Posterior vena cava (tissue), 2 donors: ENCODE results near the gene SEC24D. TPM values are rescaled to one million over a fixed set of nuclear protein-coding genes. Genes with fewer than 3 reads are reported as not detected.
"Not testable (repeated sequence)": the region's sequence is repeated elsewhere in the genome, so short reads cannot be mapped to it uniquely, and the experiment has no call there.

Experiments used
- DNase-seq: peaks from one replicate; pipeline ENCODE4 v3.0.0-alpha.2; 2020; ENCODE audit warnings: low spot score
- intact Hi-C, 2 donors: fragments of 100-400 bp; cut with DNase I; formaldehyde crosslinking; loops; one replicate each; pipeline versions ENCODE4 v1.14.1 to v1.14.2; 2022 to 2023
- total RNA-seq, 2 donors: library from RNA; stranded (reverse); fragmentation: NEBNext Ultra II Directional; extraction: Animal tissue kit (Norgen Biotek cat#: 25700); gene quantifications; one replicate each; pipeline ENCODE4 v1.2.1, GENCODE V29; 2021
- donor health status: DM: yes; HTN: yes; CAD: no.
- donor health status: DM: yes; HTN: yes; CAD: no.

SEC24D gene
- total RNA-seq, 2 donors from 2014 or later: 103 to 117 TPM

DNA sequence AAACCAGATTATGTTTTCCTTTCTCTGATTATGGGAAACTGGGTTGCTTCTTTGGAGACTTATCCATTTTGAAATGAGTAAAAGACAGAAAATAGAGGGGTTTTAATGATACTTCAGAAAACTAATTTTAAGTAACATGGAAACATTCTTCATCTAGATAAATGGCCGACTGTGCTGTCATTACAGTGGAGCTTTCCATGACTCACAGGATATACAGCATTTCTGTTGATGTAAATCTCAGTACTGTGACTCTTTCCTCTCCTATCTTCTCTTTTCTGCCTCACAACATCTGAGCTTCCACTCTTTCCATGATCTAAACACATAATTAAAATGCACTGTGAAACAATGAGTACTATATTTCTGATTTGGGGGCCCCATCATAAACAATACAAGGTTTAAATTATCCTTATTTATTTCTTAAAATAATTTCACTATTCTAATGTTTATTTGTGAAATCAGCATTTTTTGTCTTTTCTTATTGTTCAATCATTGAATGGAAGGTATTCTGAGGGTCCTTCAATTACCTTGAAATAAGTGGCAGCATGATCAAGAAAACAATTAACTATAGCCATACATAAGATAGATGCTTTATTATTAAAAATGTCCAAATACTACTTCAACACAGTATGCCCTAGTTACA lies 19.3 kb downstream of the SEC24D start:
- intact Hi-C loops: no loop called here
- DNase-seq: no peak

DNA sequence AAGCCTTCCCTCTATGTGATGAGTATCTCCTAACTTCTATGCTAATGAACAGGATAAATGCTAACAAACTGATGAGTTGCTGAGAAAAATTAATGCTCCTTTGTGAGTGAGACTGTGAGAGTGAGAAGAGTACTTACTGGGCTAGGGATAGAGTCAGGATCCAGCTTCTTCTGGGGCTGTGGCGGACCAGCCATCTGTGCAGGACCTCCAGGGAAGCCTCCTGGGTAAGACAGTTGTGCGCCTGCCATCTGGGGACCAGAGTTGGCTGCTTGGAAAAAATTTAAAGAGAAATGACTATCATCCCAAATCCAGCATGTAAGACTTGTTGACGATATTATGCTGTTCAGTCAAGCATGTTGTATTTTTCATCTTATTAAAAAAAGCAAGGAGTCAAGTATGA lies 21.0 kb downstream of the SEC24D start:
- intact Hi-C loops: no loop called here
- no peak for DNase-seq

DNA sequence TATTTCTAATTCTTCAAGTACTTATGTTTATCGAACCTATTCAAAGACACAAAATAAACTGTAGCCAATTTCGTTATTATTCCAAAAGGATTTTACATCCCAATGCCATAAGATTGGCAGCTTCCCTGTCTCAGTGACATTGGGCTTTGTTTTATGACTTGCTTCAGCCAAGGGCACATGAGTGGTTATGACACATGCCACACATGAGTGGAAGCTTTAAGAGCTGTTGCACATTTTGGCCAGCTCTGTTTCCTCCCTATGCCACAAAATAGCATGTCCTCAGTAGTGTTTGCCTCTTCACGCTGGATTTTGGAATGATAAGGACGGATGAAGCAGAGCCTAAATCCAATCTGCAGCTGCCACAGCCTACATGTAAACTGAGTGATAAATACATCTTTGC lies 21.9 kb downstream of the SEC24D start:
- no peak for DNase-seq

DNA sequence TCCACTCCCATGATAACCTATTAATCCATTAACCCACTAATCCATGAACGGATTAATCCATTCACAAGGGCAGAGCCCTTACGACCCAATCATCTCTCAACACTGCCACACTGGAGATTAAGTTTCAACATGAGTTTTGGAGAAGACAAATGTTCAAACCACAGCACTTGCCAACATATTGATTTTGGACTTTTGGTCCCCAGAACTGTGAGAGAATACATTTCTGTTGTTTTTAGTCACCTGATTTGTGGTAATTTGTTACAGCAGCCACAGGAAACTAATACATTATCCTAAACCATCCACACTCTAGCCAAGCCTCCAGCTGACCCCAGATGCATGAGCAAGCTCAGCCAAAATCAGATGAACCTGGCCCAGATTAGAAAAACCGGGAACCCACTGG lies 22.4 kb downstream of the SEC24D start:
- intact Hi-C loops: no loop called here
- no peak for DNase-seq

More for the DNA sequence above, 21.9 kb downstream of the SEC24D start:
- intact Hi-C loops: no loop called here

DNA sequence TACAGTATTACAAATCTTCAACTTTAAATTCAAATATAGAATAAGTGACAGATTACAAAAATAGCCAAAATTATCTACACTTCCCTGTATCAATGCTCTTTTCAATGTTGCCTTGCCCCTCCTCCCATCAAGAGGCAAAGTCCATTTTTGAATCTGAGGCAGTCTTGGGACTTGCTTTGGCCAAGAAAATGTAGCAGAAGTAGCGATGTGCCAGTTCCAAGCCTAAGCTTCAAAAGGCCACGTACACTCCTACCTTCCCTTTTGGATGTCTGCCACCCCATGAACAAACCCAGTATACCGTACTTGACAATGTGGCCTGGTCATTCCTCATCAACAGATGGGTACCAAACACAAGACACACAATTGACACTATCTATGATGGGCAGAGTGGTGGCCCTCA lies 24.1 kb downstream of the SEC24D start:
- intact Hi-C loops: no loop called here
- no peak for DNase-seq

DNA sequence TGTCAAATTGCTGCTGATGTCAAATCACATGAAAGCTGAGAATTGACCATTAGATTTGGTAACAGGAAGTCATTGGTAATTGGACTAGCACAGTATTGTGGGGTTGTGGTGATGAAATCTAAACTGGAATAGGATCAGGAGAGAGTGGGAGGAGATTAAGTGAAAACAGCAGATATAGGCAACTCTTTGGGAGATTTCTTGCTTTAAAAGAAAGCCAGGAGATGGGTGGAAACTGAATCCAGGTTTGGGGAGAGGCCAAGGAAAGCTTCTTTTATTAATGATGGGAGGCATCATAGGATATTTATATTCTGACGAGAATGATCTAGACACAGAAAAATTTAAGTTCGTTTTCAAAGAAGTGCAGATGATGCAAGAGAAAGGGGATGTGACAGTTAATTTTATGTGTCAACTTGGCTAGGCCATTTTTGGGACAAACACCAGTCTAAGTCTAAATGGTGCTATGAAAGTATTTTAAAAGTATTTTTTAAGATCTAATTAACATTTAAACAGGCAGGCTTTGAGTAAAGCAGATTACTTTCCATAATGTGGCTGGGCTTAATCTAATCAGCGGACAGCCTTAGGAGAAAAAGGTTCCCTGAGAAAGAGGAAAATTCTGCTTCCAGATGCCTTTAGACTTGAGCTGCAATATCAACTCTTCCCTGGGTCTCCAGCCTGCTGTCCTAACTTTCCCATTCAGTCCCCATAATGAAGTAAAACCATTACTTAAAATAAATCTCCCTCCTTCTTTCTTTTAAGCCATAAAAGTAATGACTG lies 24.7 kb downstream of the SEC24D start:
- intact Hi-C loops: no loop called here

DNA sequence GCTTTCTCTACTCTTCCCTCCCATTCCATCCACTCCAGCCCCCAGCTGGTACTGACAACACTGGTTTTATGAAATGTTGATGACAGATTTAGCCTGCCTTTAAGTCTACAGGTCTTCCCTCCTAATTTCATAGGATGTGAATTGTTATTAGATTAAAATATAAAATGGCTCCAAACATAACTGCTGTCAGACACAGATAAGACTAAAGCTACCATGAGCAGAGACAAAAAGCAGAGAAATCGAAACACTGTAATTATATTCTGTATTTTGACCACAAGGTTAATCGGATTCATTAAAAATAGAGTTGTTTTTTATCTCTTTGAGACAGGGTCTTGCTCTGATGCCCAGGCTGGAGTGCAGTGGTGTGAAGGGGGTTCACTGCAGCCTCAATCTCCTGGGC lies 28.3 kb downstream of the SEC24D start:
- intact Hi-C loops: no loop called here
- no peak for DNase-seq

More for the DNA sequence above, 24.7 kb downstream of the SEC24D start:
- no peak for DNase-seq

DNA sequence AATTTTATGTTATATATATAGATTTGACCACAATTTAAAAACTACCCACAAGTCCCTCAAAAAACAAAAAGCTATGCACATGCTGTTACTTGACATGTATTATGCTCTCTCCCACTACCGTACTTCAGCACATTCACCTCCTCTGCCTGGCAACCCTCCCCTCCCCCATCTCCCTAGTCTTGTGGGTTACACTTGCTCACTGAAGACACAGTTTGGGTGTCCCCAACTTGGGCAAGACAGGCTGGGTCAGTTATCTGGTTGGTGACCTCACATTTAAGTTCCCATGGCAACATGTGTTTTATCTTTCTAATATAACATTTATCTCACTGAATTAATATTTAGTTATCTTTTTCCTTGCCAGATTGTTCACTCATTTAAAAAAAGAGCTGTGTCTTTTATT lies 32.7 kb downstream of the SEC24D start:
- no peak for DNase-seq
- intact Hi-C loops: no loop called here

DNA sequence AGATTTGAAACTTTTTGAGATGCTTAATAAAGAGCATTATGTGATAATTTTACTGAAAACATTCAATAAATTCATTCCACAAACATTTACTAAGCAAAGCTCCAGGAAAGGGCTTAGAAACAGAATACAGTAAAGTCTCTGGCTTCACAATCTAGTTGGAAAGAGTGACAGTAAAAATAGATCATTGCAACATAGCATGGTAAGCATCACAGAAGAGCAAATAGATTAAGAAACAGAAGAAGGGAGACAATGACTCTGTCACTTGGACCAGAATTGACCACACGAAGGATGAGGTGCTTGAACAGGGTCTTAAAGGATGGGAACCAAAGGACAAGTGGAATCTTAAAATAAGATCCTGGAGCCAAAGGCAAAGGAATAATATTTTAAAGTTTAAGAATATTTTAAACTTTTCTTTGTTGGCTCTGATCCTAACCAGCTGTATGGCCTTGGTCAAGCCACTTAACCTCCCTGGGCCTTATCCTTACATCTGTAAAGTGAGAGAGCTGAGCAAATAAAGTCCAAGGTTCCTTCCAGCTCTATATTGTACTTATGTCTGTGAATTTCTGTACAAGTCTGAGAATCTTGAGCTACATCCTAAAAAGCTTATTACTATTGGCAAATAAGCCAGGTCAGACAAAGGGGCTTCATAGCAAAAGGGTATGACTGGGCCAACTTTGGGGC lies 33.9 kb downstream of the SEC24D start:
- intact Hi-C loops: no loop called here
- DNase-seq: no peak

DNA sequence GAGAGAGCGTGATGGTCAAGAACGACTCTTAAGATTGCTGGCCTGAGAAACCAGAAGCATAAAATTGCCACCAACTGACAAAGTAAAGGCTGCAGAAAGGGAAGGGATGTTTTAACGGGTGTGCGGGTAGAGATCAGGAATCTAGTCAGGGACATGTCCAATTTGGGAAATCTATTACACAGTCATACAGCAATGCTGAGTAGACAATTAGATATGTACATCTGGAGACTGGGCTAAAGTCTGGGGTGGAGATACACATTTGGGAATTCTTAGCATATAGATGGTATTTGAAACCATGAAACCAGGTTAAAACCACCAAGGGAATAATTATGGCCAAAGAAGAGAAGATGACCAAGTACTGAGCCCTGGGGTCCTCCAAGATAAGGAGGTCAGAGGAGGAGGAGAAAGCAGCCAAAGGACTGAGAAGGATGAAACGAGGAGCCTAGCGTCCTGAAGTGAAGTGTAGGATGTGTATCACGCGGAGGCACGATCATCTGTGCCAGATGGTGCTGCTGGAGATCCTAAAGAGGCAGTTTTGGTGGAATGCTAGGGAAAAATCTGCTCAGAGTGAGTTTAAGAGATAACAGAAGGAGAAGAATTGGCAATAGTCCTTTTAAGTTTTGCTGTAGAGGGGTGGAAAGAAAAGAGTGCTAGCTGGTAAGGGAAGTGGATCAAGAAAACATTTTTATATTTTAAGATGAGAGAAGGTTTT lies 36.5 kb downstream of the SEC24D start:
- no peak for DNase-seq
- intact Hi-C loops: no loop called here

DNA sequence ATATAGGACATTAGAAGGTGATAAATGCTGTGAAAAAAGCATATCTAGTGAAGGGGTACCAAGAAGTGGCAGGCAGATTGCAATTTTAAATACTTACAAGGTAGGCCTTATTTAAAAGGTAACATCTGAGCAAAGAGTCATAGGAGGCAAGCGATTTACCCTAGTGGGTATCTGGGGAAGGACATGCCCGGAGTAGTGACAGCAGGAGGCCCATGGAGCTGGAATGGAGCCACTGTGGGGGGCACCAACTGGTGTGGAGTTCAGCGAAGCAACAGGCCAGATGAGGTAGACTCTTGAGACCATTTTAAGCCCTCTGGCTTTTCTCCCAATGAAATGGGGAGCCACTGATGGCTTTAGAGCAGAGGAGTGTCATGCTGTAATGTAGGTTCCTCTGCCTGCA lies 37.3 kb downstream of the SEC24D start:
- DNase-seq: no peak
- intact Hi-C loops: no loop called here

DNA sequence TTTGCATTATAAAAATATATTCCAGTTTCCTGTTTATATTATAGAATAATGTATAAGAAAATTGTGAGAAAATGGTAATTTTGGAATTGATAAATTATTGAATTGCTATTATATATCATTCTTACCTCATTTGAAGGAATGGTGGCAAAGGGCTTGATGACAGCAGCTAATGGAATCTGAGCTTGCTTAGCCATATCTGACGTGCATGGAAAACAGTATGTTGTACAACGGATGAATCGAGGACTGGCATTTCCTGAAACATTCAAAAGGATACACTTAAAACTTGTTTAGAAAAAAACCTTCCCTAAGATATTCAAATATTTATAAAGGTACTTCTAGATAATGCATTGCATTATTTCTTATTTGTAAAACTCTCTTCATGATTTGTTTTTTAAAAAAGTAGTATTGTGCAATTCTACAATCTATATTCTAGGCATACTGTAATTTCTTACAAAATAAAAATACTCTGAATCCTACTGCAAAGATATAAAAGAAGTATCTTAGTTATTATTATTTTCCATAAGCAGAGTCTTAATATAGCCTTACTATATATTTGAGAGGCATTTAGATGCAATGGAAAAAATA lies 38.3 kb downstream of the SEC24D start:
- no peak for DNase-seq
- intact Hi-C loops: no loop called here

DNA sequence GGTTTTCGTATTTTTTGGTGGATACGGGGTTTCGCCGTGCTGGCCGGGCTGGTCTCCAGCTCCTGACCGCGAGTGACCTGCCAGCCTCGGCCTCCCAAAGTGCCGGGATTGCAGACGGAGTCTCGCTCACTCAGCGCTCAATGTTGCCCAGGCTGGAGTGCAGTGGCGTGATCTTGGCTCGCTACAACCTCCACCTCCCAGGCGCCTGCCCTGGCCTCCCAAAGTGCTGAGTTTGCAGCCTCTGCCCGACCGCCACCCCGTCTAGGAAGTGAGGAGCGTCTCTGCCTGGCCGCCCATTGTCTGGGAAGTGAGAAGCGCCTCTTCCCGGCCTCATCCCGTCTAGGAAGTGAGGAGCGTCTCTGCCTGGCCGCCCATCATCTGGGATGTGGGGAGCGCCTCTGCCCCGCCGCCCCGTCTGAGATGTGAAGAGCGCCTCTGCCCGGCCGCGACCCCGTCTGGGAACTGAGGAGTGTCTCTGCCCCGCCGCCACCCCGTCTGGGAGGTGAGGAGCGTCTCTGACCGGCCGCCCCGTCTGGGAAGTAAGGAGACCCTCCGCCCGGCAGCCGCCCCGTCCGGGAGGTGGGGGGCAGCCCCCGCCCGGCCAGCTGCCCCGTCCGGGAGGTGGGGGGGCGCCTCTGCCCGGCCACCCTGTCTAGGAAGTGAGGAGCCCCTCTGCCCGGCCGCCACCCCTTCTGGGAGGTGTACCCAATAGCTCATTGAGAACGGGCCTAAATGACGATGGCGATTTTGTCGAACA lies 44.1 kb downstream of the SEC24D start:
- intact Hi-C loops, DNase-seq: not testable (repeated sequence)

DNA sequence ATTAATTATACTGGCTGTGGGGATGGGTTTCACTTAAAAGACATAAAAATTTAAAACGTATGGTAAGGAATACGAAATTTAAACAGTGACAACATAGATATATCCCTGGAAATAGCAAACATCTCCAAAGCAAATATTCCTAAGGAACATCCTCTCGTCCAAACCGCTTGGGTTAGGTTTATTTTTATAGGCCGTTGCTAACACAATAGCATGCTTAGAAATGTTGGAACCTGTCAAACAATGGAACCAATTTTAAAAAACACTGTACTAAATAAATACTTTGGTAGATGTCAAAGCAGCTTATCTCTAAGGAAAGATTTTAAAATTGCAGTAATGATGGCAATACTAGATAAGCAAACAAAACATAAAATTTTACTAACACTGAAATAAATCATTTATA lies 45.4 kb downstream of the SEC24D start:
- intact Hi-C loops: no loop called here
- DNase-seq: no peak

DNA sequence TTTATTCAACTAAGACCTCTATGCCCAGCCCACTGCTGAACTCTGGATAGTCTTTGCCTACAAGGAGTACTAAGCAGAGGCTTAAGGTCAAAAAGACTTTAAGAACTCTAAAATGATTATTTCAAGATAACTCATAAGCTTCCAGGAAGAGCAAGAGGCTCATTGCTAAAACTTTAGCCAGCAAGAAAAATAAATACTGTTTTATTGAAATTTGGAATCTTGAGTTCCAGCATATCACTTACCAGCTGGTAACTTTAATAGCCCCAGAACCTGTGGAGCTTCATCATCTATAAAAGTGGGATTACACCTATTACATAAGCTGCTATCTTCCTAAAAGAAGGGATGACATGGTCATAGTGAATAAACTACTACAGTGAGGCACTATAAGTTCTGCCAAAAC lies 47.0 kb downstream of the SEC24D start:
- intact Hi-C loops: no loop called here

DNA sequence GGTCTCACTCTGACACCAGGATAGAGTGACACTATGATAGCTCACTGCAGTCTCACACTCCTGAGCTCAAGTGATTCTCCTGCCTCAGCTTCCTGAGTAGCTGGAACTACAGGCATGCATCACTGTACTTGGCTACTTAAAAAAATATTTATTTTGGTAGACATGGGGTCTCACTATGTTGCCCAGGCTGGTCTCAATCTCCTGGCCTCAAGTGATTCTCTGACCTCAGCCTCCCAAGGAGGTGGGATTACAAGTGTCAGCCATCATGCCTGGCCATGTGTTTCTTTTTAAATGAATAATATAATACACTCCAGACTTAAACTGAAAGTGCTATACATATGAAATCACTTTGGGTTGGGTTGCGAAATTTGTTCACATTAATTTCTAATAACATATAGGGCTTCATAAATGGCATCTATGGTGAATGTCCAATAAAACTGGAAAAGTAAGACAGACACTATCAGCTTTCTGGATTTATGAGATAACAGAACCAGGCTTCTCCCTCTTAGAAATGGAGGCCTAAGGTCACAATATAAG lies 48.0 kb downstream of the SEC24D start:
- DNase-seq: no peak
- intact Hi-C loops: no loop called here

More for the DNA sequence above, 47.0 kb downstream of the SEC24D start:
- no peak for DNase-seq

DNA sequence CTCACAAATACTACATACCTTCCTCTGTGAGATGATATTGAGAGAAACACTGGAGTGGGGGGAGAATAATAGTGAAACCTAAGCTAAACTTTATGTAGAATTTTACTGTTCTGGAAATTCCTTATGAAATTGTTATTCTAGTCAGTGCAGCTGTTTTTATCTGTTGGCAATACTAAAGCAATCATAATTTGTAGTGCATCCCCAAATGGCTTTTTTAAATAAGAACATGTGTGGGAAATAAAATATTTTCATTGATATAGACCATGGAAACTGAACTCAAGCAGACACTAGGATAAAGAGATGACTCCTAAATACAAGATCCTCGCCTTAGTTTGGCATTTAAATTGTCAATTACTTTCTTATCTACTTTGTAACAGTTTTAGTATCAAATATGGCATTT lies 51.1 kb downstream of the SEC24D start:
- DNase-seq: no peak
- intact Hi-C loops: no loop called here

DNA sequence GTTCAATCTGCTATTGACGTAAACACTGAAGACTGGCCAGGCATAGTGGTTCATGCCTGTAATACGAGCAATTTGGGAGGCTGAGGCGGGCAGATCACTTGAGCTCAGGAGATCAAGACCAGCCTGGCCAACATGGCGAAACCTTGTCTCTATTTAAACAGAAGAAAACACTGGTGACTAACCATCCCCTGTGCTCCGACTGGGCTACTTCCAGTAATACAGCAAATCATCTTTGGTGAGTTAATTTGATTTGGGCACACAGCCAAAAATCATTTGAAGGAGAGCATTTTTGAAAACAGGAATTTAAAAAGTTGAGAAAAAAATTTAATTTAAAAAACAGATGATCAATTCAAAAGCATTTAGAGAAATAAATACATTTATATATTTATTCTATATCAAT lies 52.0 kb downstream of the SEC24D start:
- no peak for DNase-seq
- intact Hi-C loops: no loop called here

DNA sequence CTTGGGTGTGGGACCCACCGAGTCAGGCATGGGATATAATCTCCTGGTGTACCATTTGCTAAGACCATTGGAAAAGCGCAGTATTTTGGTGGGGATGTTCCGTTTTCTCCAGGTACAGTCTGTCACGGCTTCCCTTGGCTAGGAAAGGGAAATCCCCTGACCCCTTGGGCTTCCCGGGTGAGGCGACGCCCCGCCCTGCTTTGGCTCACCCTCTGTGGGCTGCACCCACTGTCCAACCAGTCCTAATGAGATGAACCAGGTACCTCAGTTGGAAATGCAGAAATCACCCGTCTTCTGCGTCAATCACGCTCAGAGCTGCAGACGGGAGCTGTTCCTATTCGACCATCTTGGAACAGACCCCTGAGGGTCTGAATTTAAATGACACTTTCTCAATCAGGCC lies 53.0 kb downstream of the SEC24D start:
- intact Hi-C loops, DNase-seq: not testable (repeated sequence)
